Body of pancreas (tissue), 4 donors: ENCODE data around the gene KCNAB3.

Source experiments
- CTCF ChIP-seq, 7 experiments: fragments of 450-650 bp in 4 of 7; fragments of 200-600 bp in 3 of 7; sonication (generic) in 3 of 7; IDR thresholded peaks; one replicate each; pipeline ENCODE4 v1.5.1; 2016 to 2019; ENCODE audit warnings: antibody characterized with exemption in 7 of 7
- POLR2A ChIP-seq, 3 donors: fragments of 450-650 bp; IDR thresholded peaks; one replicate each; pipeline ENCODE4 v1.6.1; 2016; ENCODE audit warnings: antibody characterized with exemption in 3 of 3, mild to moderate bottlenecking in 2 of 3

- no peak for TF ChIP-seq POLR2A (IDR thresholded peaks at IDR 0.05)
- no peak for TF ChIP-seq CTCF (IDR thresholded peaks at IDR 0.05)
Observed at GRCh38 chr17:7884581-7885366, 44.9 kb downstream of the KCNAB3 start.
